Stomach smooth muscle (tissue), 2 donors: Measurements from ENCODE around the gene GTF2F2.

Experiments
- H3K27ac ChIP-seq: one replicate; pipeline ENCODE4 v1.7.0; 2013; ENCODE audit warnings: mild to moderate bottlenecking, low read length, inconsistent platforms
- H3K27me3 ChIP-seq, 2 donors: one replicate each; pipeline ENCODE4 v1.7.0; 2013; ENCODE audit warnings: low read length in 2 of 2; ENCODE audit not compliant: insufficient read depth in 2 of 2, control insufficient read depth in 1 of 2
- H3K36me3 ChIP-seq, 2 donors: one replicate each; pipeline ENCODE4 v1.7.0; 2013; ENCODE audit warnings: low read length in 2 of 2; ENCODE audit not compliant: control insufficient read depth in 2 of 2, insufficient read depth in 2 of 2
- H3K4me1 ChIP-seq: one replicate; pipeline ENCODE4 v1.7.0; 2013; ENCODE audit warnings: low read length; ENCODE audit not compliant: control insufficient read depth, insufficient read depth
- H3K4me3 ChIP-seq, 2 donors: one replicate each; pipeline ENCODE4 v1.7.0; 2013; ENCODE audit warnings: low read length in 2 of 2
- H3K9ac ChIP-seq, 2 donors: one replicate each; pipeline ENCODE4 v1.7.0; 2013; ENCODE audit warnings: low read length in 2 of 2, mild to moderate bottlenecking in 1 of 2
- H3K9me3 ChIP-seq, 2 donors: one replicate each; pipeline ENCODE4 v1.7.0; 2013; ENCODE audit warnings: low read length in 2 of 2; ENCODE audit not compliant: control insufficient read depth in 2 of 2
- donor health status: healthy.
- donor health status: Pancreatic carcinoma.

The GTF2F2 gene

GRCh38 chr13:45122941-45123340, 2.6 kb downstream of the GTF2F2 start:
- Histone ChIP-seq H3K27me3 (no peaks in the 10 kb centered on the region), H3K9ac (no peak overlapping the region), H3K9me3 (no peaks in the 10 kb centered on the region), H3K27ac (no peak overlapping the region), H3K36me3 (no peaks in the 10 kb centered on the region), H3K4me3 (no peak overlapping the region), H3K4me1 (peaks cover 15% of the 10 kb centered on the region)

GRCh38 chr13:45132369-45133064, 12.2 kb downstream of the GTF2F2 start:
- Histone ChIP-seq H3K27ac (no peak overlapping the region), H3K27me3 (no peaks in the 10 kb centered on the region), H3K4me3 (no peak overlapping the region), H3K9ac (no peak overlapping the region), H3K36me3 (no peaks in the 10 kb centered on the region), H3K9me3 (no peaks in the 10 kb centered on the region), H3K4me1 (no peaks in the 10 kb centered on the region)

- H3K27me3 ChIP-seq, result no peaks in the 10 kb centered on the region
- no peaks in the 10 kb centered on the region for H3K9me3 ChIP-seq
- H3K4me1 ChIP-seq, result no peaks in the 10 kb centered on the region
- no peak overlapping the region for H3K27ac ChIP-seq
- H3K4me3 ChIP-seq, result no peak overlapping the region
- H3K36me3 ChIP-seq, result peaks cover 5% of the 10 kb centered on the region in 2 donors
- no peak overlapping the region for H3K9ac ChIP-seq
These were observed 13.2 kb downstream of the GTF2F2 start for GRCh38 chr13:45133396-45134118.

- Histone ChIP-seq H3K27ac (no peak overlapping the region), H3K9me3 (no peaks in the 10 kb centered on the region), H3K4me1 (no peaks in the 10 kb centered on the region), H3K4me3 (no peak overlapping the region), H3K9ac (no peak overlapping the region), H3K27me3 (no peaks in the 10 kb centered on the region), H3K36me3 (peaks cover 8 to 11% of the 10 kb centered on the region in 2 donors)
These were observed 16.6 kb downstream of the GTF2F2 start for GRCh38 chr13:45136741-45137504.

- H3K9ac ChIP-seq, result no peak overlapping the region
- no peak overlapping the region for H3K4me3 ChIP-seq
- H3K27me3 ChIP-seq, result no peaks in the 10 kb centered on the region
- H3K36me3 ChIP-seq, result peaks cover 8 to 11% of the 10 kb centered on the region in 2 donors
- no peak overlapping the region for H3K27ac ChIP-seq
- no peaks in the 10 kb centered on the region for H3K4me1 ChIP-seq
- H3K9me3 ChIP-seq, result no peaks in the 10 kb centered on the region
These were observed 17.2 kb downstream of the GTF2F2 start for GRCh38 chr13:45137526-45137925.

- no peaks in the 10 kb centered on the region for H3K9me3 ChIP-seq
- no peak overlapping the region for H3K9ac ChIP-seq
- no peaks in the 10 kb centered on the region for H3K4me1 ChIP-seq
- H3K4me3 ChIP-seq, result no peak overlapping the region
- no peaks in the 10 kb centered on the region for H3K27me3 ChIP-seq
- H3K27ac ChIP-seq, result no peak overlapping the region
- H3K36me3 ChIP-seq, result peaks cover 8 to 11% of the 10 kb centered on the region in 2 donors
These were observed 18.0 kb downstream of the GTF2F2 start for GRCh38 chr13:45138282-45138681.

GRCh38 chr13:45141369-45141768, 21.1 kb downstream of the GTF2F2 start:
- H3K27ac ChIP-seq, result no peak overlapping the region

GRCh38 chr13:45142440-45143345, 22.4 kb downstream of the GTF2F2 start:
- no peaks in the 10 kb centered on the region for H3K4me1 ChIP-seq
- H3K27me3 ChIP-seq, result no peaks in the 10 kb centered on the region
- H3K9ac ChIP-seq, result no peak overlapping the region
- H3K4me3 ChIP-seq, result no peak overlapping the region
- no peaks in the 10 kb centered on the region for H3K9me3 ChIP-seq
- no peak overlapping the region for H3K27ac ChIP-seq
- peaks cover 8 to 11% of the 10 kb centered on the region in 2 donors for H3K36me3 ChIP-seq

More at GRCh38 chr13:45141369-45141768, 21.1 kb downstream of the GTF2F2 start:
- no peaks in the 10 kb centered on the region for H3K27me3 ChIP-seq
- H3K9ac ChIP-seq, result no peak overlapping the region
- no peaks in the 10 kb centered on the region for H3K9me3 ChIP-seq
- no peak overlapping the region for H3K4me3 ChIP-seq
- H3K36me3 ChIP-seq, result peaks cover 8 to 11% of the 10 kb centered on the region in 2 donors
- H3K4me1 ChIP-seq, result no peaks in the 10 kb centered on the region

- Histone ChIP-seq H3K27me3 (no peaks in the 10 kb centered on the region), H3K36me3 (peaks cover 5 to 9% of the 10 kb centered on the region in 2 donors), H3K27ac (no peak overlapping the region), H3K4me3 (no peak overlapping the region), H3K9me3 (no peaks in the 10 kb centered on the region), H3K4me1 (no peaks in the 10 kb centered on the region), H3K9ac (no peak overlapping the region)
These were observed 23.0 kb downstream of the GTF2F2 start for GRCh38 chr13:45143346-45143751.

GRCh38 chr13:45149964-45150363, 29.7 kb downstream of the GTF2F2 start:
- Histone ChIP-seq H3K9me3 (no peaks in the 10 kb centered on the region), H3K27me3 (no peaks in the 10 kb centered on the region), H3K4me1 (no peaks in the 10 kb centered on the region), H3K27ac (no peak overlapping the region), H3K4me3 (no peak overlapping the region), H3K9ac (no peak overlapping the region), H3K36me3 (no peaks in the 10 kb centered on the region)
